SK-N-DZ (cell line): ENCODE measurements around the gene BCL2L1.

ENCODE experiments used
- DNase-seq: peaks from one replicate; pipeline ENCODE4 v3.0.0-alpha.2; 2015; ENCODE audit warnings: low spot score

The BCL2L1 gene

GRCh38 chr20:31694842-31695593, 27.6 kb downstream of the BCL2L1 start:
- no peak for DNase-seq

- DNase-seq, result no peak
These were observed 28.5 kb downstream of the BCL2L1 start for GRCh38 chr20:31693987-31694661.

- DNase-seq, result no peak
These were observed 29.3 kb downstream of the BCL2L1 start for GRCh38 chr20:31693402-31693801.

- no peak for DNase-seq
These were observed 30.9 kb downstream of the BCL2L1 start for GRCh38 chr20:31691646-31692275.

GRCh38 chr20:31690124-31690666, 32.5 kb downstream of the BCL2L1 start:
- DNase-seq, result no peak

GRCh38 chr20:31689141-31689540, 33.5 kb downstream of the BCL2L1 start:
- DNase-seq, result no peak

GRCh38 chr20:31687777-31688176, 34.9 kb downstream of the BCL2L1 start:
- no peak for DNase-seq

GRCh38 chr20:31685853-31686643, 36.6 kb downstream of the BCL2L1 start:
- DNase-seq, result no peak

- no peak for DNase-seq
These were observed 38.3 kb downstream of the BCL2L1 start for GRCh38 chr20:31684153-31685015.

GRCh38 chr20:31682927-31683326, 39.7 kb downstream of the BCL2L1 start:
- DNase-seq, result no peak

GRCh38 chr20:31682352-31682751, 40.3 kb downstream of the BCL2L1 start:
- DNase-seq, result no peak

- DNase-seq, result no peak
These were observed 40.9 kb downstream of the BCL2L1 start for GRCh38 chr20:31681769-31682168.

- no peak for DNase-seq
These were observed 41.4 kb downstream of the BCL2L1 start for GRCh38 chr20:31681128-31681727.

GRCh38 chr20:31680286-31681127, 42.2 kb downstream of the BCL2L1 start:
- DNase-seq, result no peak

GRCh38 chr20:31679357-31680285, 43.0 kb downstream of the BCL2L1 start:
- no peak for DNase-seq

GRCh38 chr20:31678389-31679356, 44.0 kb downstream of the BCL2L1 start:
- DNase-seq, result no peak
